Erythroblast (primary cell): Measurements from ENCODE around the gene KIF5A.

ENCODE experiments used
- GATA1 ChIP-seq: IDR thresholded peaks from 2 replicates; pipeline ENCODE4 v1.6.1; 2011; ENCODE audit warnings: low read depth, mild to moderate bottlenecking, control low read depth, low read length, moderate library complexity
- POLR2A ChIP-seq: IDR thresholded peaks from 2 replicates; pipeline ENCODE4 v1.6.1; 2011; ENCODE audit warnings: mild to moderate bottlenecking, low read length

DNA sequence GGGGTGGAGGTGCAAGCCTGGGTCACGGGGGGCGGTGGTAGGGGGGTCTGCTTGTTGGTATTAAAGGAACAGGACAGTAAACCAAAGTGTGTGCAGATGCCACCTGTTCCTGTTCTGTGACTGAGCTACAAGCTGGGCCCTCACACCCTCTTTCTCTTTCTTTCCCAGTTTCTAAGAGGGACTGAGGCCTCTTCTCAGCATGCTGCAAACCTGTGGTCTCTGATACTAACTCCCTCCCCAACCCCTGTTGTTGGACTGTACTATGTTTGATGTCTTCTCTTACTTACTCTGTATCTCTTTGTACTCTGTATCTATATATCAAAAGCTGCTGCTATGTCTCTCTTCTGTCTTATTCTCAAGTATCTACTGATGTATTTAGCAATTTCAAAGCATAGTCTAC, 34.2 kb downstream of the KIF5A start:
- no peak for TF ChIP-seq POLR2A
- TF ChIP-seq GATA1: no peak
